Stimulated activated CD8-positive, alpha-beta memory T cell treated with anti-CD3 and anti-CD28 coated beads, Interleukin-15, amount 100 ng/mL, for 1 hour (primary cell): Measurements from ENCODE around the gene DCANP1.

Source experiments
- DNase-seq: peaks from one replicate; pipeline ENCODE4 v3.0.0-alpha.2; 2020; ENCODE audit warnings: low read depth

Gene DCANP1

DNA sequence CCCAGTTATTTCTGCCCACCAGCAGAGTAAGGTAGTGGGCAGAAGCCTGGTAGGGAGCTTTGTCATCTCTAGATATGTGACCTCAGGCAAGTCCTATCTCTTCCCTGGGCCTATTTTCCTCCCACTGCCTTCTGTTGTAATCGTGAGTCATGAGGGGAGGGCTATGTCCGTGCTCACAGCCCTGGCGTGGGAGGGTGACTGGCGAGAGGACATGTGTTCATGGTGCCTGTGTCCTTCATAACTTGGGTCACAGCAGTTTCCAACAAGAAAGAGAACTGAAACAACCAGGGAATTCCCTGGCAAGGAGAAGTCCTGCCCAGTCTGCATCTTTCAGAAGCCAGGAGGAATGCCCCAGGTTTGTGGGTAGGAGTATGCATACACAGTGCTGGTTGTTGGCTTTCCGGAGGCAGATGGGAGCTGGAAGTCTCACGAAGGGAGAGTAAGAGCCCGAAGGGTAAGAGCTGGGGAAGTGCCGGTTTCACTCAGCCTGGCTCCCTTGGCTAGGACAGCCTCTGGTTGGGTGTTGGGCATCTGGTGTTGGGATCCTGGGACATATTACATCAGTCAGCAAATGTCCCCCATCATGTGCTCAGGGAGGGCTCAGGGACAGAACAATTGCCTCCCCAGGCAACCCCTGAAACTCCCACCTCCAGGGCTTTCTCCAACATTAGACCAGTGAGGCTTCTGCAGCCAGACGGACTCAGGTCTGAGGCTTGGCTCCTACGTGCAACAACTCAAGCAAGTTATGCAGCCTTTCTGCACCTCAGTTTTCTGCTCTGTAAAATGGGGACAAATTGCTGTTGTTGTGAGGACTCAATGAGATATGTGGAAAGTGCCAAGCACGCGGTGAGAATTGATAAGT is 9.3 kb upstream of the DCANP1 start:
- DNase-seq, result no peak

- DNase-seq, result no peak
Observed at GRCh38 chr5:135455876-135456237, 8.7 kb upstream of the DCANP1 start.

DNA sequence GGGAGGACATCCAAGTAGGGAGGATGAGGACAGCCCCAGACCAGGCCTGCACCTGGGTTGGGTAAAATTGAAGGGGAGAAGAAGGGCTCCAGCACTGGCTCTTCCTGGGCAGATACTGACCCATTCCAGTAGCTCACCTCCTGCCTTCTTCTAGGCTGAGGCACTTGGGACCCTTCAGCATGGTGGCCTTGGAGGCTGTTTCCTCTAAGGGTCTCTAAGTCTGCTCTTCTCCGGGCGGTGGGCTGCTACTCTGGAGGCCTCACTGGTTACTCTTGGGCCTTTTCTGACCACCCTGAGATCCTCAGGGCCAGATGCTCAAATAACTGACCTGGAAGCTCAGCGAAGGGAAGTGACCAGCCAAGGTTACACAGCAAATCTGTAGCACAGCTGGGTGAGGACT is 7.8 kb upstream of the DCANP1 start:
- DNase-seq, result no peak

DNA sequence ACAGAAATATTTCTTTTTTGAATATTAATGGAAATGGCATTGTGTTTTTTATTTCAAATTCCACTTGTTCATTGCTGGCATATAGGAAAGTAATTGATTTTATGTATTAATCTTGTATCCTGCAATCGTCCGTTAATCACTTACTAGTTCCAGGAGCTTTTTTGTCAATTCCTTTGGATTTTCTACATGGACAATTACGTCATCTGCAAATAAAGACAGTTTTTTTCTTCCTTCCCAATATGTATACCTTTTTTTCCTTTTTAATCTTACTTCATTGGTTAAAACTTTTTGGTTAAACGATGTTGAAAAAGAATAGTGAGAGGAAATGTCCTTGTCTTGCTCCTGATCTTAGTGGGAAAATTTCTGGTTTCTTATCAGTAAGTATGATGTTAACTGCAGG is 6.5 kb upstream of the DCANP1 start:
- no peak for DNase-seq

DNA sequence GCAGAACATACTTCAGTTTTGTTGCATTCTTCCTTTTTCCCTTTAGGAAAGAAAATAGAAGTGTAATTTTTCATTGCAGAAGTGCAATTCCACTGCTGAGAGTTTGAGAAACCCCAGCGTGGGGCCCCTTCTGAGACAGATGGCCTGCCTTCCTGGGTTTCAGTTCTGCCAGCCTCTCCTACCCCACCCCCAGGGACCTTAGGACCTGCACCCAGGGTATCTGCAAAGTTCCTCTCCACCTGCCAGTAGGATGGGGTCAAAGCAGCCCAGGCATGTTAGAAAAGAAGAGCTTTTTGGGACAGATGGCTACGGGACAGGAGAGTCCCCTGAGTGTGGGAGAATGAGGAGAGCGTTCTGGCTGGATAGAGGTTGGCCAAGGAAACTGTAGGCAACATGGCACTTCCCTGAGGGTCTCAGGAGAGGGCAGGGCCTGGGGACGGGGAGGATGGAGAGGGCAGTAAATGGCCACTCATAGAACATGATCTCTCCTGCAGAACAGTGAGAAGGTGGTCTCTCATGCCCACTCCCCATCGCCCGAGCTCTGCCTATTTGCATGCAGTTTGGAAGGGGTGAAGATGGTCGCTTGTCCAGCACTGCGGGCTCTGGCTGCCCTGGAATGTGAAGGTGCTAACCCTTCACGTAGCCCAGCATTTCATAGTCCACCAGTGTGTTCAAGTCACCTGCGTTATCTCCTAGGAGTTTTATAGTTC is 5.3 kb upstream of the DCANP1 start, which contains the start of gene TIFAB:
TSS of gene TIFAB (minus strand) at position 31 of the 710 bp plus-strand sequence. CDS start 2,412 bp downstream, outside the sequence.
- DNase-seq, result no peak

DNA sequence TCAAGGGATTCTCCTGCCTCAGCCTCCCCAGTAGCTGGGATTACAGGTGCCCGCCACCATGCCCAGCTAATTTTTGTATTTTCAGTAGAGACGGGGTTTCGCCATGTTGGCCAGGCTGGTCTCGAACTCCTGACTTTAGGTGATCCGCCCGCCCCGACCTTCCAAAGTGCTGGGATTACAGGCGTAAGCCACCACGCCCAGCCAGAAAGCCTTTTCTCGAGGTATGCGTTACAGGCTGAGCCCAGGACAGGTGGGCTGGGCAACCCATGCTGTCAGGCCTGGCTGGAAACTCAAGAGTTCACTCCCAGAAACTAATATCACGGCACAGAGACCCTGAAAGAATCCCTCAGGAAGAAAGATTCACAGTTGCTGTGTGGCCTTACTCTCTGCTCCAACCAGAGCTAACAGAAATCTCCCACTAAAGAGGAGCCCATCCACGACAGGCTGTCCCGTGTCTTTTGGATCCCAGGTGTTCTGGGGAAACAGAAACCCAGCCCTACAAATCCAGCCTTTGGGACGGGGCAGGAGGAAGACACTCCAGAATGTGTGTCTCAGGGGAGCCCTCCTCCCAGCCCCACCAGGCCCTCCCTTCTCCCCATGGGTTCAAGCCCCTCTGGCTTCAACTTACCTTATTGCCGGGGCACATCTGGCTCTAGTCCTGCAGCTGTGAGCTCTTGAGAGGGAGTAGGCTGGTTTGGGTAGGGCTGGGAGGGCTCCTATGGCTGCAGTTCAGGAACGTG is 4.6 kb upstream of the DCANP1 start:
- no peak for DNase-seq

DNA sequence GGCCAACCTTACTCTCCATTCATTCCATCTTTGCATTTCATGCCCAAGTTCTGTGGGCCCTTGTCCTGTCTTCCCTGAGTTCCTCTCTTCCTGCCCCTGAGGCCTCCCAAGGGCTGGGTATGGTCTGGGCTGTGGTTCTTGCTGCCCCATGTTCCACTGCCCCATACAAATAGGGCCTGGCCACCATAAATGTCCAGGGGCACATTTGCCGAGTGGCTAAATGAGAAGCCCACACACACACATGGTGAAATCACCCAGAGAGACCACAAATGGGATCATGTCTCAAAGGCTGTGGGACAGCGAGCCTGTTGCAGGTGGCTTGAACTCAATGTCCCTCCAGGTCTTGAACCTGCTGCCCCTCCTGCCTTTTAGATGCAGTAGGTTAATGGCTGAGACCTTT is 3.8 kb upstream of the DCANP1 start:
- DNase-seq, result no peak

GRCh38 chr5:135450336-135450735 is 3.2 kb upstream of the DCANP1 start:
- no peak for DNase-seq

- DNase-seq, result no peak
Observed at GRCh38 chr5:135449644-135450043, 2.5 kb upstream of the DCANP1 start.

- DNase-seq, result no peak
Observed at GRCh38 chr5:135448791-135449507, 1.8 kb upstream of the DCANP1 start.

DNA sequence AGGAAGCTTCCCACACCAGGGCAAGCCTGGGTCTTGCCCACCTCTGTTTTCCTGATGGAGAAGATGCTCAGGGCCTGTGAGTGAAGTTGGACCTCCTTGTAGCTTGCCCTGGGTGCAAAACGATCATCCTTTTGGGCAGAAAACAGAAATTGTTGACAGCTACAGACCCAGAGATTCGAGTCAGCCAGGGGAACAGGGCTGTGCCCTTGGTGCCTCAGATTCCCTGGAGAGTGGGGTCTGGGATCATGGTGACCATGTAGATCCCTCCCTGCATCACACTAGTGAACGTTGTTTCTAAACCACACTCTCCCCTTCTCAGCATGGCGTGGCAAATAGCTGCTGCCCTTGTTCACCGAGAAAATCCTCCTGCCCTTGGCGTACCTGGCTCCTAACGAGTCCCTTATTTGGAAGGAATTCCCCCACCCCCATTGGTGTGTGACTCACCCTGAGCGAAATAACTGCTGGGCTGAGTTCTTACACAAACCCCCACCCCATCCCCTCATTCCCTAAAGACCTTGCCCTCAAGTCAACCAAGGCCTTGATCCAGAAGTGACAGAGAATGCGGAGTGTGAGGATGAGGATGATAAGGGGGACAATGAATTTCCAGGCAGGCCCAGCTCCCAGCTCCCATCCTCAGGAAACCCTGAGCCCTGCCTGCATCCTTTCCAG is 1.1 kb upstream of the DCANP1 start:
- no peak for DNase-seq

DNA sequence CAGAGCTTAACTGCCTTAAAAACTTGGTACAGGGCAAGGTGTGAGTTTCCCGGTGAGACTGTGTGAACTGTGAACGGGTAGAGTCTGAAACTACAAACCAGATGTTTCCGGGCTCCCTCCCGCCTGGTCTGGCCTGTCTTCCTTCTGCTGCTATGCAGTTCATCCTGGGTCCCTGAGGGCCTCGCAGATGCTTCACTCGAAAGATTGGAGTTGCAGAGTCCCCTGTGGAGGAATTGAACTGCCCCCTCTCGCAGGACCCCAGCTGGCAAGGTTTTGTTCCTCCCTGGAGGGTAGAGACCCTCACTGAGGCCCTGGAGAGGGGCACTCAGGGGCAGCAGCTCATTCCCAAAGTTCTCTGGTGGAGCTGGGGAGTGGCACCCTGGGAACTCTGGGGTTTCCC is 533 bp downstream of the DCANP1 start:
- no peak for DNase-seq

- DNase-seq, result no peak
Observed at GRCh38 chr5:135446206-135446605, 942 bp downstream of the DCANP1 start.

DNA sequence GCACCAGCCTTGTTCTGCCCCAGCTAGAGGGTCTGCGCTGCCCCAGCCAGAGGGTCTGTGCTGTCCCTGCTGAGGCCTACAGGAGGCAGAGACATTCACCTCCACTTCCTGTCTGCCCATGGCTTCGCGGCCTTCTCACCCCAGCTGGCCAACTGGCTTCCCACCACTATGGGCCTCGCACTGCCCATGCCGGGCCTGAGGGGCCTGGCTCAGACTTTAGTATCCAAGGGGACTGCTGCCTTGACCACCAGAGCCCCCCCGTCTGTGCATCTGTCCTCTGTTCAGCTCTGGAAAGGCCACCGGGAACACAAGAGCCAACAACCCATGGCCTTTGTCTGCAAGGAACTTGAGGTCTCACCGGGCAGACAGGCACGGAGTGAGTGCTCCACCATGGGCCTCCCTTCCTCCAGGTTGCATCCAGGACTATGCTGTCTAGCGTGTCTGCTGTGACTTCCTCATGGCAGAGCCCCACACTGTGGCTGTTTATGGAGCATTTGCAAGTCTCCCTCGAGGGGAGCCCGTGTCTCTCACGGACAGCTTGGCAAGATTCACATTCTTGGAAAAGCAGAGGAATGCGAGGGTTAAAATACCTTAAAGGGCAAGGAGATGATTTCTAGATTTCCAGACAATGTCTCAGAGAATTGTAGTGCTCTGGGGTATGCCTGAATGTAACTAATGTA is 1.7 kb downstream of the DCANP1 start:
- no peak for DNase-seq

- no peak for DNase-seq
Observed at GRCh38 chr5:135444881-135445280, 2.3 kb downstream of the DCANP1 start.

GRCh38 chr5:135444360-135444759 is 2.8 kb downstream of the DCANP1 start:
- DNase-seq, result no peak

DNA sequence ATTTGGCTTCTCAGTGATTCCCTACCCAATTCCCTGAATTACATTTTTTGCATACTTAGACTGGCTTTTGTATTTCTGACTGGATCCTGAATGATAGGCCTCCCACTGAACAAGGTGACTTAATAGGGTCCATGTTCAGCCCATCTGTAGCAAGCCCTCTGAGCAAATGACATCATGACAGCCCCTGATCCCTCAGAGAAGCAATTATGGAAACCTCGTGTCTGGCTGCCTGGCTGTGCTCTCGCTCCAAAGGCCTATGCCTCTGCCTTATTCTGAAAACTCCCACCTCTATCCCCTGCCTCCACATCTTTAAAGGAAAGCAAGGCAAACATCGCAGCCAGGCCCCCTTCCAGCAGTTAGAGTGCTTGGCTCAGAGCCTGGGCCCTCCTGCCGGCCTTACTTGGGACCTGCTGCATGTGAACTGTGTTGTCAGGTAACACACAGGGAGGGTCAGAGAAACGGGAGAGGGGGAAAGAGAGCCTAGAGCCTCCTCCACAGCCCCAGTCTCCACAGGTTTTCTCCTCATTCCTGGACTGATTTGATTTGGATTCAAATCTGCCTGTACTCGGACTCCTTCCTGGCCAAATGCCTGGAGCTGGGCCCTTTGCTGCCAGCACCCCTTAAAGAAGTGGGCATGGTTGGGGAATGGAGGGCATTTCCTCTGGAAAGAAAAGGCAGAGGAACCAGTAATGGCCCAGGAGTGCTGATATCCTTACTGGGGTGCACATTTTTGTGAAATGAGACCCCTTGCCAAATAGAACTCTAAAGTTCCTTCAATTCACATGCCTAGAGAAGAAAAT is 3.8 kb downstream of the DCANP1 start:
- DNase-seq, result no peak

DNA sequence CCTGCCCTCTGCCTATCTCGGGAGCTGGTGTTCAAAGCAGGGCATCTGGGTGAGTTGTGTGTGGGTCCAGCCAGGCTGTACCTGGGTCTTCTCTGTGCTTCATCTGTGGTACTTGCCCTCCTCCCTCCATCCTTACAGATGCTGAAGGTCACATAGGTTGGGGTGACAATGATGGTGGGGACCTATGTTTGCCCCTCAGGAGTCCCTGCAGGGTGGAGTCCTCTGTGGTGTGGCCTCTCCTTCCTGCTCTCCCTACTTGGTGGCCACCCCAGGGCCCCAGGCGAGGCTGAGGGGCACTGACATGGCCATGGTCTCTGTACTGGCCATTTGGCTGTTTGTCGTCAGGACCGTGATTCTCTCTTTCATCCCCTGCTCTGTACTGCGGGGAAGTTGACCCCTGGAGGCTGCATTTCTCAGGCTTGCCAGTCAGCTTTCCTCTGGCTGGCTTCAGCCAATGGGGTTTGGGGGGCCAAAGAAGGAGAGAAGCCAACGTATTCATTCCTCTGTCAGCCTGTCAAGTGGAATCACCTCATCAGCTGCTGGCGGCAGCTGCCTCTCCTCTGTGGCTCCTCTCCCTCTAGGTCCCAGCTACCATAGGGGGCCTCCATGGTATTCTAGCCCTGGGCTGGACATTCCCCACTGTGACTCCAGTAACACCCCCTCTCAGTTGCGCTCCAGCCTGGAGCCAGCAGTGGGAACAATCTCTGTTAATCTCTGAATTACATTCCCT is 4.6 kb downstream of the DCANP1 start:
- no peak for DNase-seq

- no peak for DNase-seq
Observed at GRCh38 chr5:135441919-135442318, 5.2 kb downstream of the DCANP1 start.
